Neuronal stem cell (in vitro differentiated cells): ENCODE data around the gene BCKDHB.

Experiments
- DNase-seq: peaks from one replicate; pipeline ENCODE4 v3.0.0-alpha.2; 2013; ENCODE audit warnings: low spot score
- H2AFZ ChIP-seq: one replicate; pipeline ENCODE4 v1.6.1; 2013; ENCODE audit warnings: mild to moderate bottlenecking, low read length, inconsistent platforms
- H2AK5ac ChIP-seq: 2 replicates; pipeline ENCODE4 v1.6.1; 2013; ENCODE audit warnings: low read depth, mild to moderate bottlenecking, inconsistent platforms, low read length, moderate library complexity, mixed read lengths
- H2BK120ac ChIP-seq: 2 replicates; pipeline ENCODE4 v1.6.1; 2013; ENCODE audit warnings: low read depth, mild to moderate bottlenecking, inconsistent platforms, low read length, moderate library complexity, mixed read lengths
- H2BK12ac ChIP-seq: one replicate; pipeline ENCODE4 v1.6.1; 2013; ENCODE audit warnings: low read length, inconsistent platforms
- H2BK15ac ChIP-seq: 2 replicates; pipeline ENCODE4 v1.6.1; 2013; ENCODE audit warnings: mild to moderate bottlenecking, low read length, inconsistent platforms, mixed read lengths
- H2BK5ac ChIP-seq: one replicate; pipeline ENCODE4 v1.6.1; 2013; ENCODE audit warnings: inconsistent platforms, mild to moderate bottlenecking, low read length, moderate library complexity
- H3K14ac ChIP-seq: one replicate; pipeline ENCODE4 v1.6.1; 2013; ENCODE audit warnings: low read length, inconsistent platforms
- H3K18ac ChIP-seq: 2 replicates; pipeline ENCODE4 v1.6.1; 2013; ENCODE audit warnings: low read length, inconsistent platforms
- H3K23ac ChIP-seq: 2 replicates; pipeline ENCODE4 v1.6.1; 2013; ENCODE audit warnings: low read depth, mild to moderate bottlenecking, mixed read lengths, low read length, inconsistent platforms; ENCODE audit not compliant: poor library complexity
- H3K27ac ChIP-seq: replicated peaks from 3 replicates; pipeline ENCODE4 v1.5.1; 2013; ENCODE audit warnings: low read length, inconsistent platforms
- H3K27me3 ChIP-seq, 3 experiments: 2 replicates each; pipeline ENCODE4 v1.6.1; 2013; ENCODE audit warnings: low read length in 3 of 3, mild to moderate bottlenecking in 2 of 3, inconsistent platforms in 1 of 3, low read depth in 1 of 3, mixed read lengths in 1 of 3, moderate library complexity in 1 of 3; ENCODE audit not compliant: control insufficient read depth in 3 of 3, insufficient read depth in 3 of 3
- H3K36me3 ChIP-seq, 2 donors: replicated peaks in 1 of 2; 2 replicates each; pipeline ENCODE4 v1.6.1; 2013; ENCODE audit warnings: low read length in 2 of 2; ENCODE audit not compliant: control insufficient read depth in 2 of 2, insufficient read depth in 2 of 2
- H3K4ac ChIP-seq: 2 replicates; pipeline ENCODE4 v1.6.1; 2013; ENCODE audit warnings: inconsistent platforms, mild to moderate bottlenecking, low read length, moderate library complexity
- H3K4me1 ChIP-seq, 2 donors: 1 replicate in 1 of 2; 2 replicates in 1 of 2; pipeline ENCODE4 v1.6.1; 2013; ENCODE audit warnings: low read length in 2 of 2, low read depth in 1 of 2; ENCODE audit not compliant: control insufficient read depth in 2 of 2, insufficient read depth in 1 of 2
- H3K4me2 ChIP-seq: one replicate; pipeline ENCODE4 v1.6.1; 2013; ENCODE audit warnings: mild to moderate bottlenecking, low read length, inconsistent platforms; ENCODE audit not compliant: insufficient read depth, poor library complexity, severe bottlenecking
- H3K4me3 ChIP-seq, 2 donors: 2 replicates each; pipeline ENCODE4 v1.5.1; 2013; ENCODE audit warnings: low read length in 2 of 2, mild to moderate bottlenecking in 2 of 2, inconsistent platforms in 1 of 2, moderate library complexity in 1 of 2
- H3K79me1 ChIP-seq: one replicate; pipeline ENCODE4 v1.6.1; 2013; ENCODE audit warnings: low read depth, mild to moderate bottlenecking, inconsistent platforms, low read length, moderate library complexity
- H3K9ac ChIP-seq: one replicate; pipeline ENCODE4 v1.6.1; 2013; ENCODE audit warnings: mild to moderate bottlenecking, low read depth, low read length, inconsistent platforms; ENCODE audit not compliant: poor library complexity
- H3K9me3 ChIP-seq, 2 donors: replicated peaks in 1 of 2; 2 replicates each; pipeline versions ENCODE3 to v1.6.1; 2013; ENCODE audit warnings: low read length in 2 of 2, mild to moderate bottlenecking in 2 of 2, inconsistent platforms in 1 of 2, low read depth in 1 of 2, mixed read lengths in 1 of 2, moderate library complexity in 1 of 2; ENCODE audit not compliant: control insufficient read depth in 2 of 2, insufficient read depth in 1 of 2
- H4K8ac ChIP-seq: one replicate; pipeline ENCODE4 v1.6.1; 2013; ENCODE audit warnings: low read depth, mild to moderate bottlenecking, inconsistent platforms, low read length, moderate library complexity
- H4K91ac ChIP-seq: one replicate; pipeline ENCODE4 v1.6.1; 2013; ENCODE audit warnings: low read length, low read depth, mild to moderate bottlenecking, inconsistent platforms; ENCODE audit not compliant: poor library complexity
- WGBS, 2 donors: extraction: QIAGEN DNeasy Blood & Tissue Kit; methylation state at CpG; one replicate each; pipeline ENCODE4 v1.1.7; 2013; ENCODE audit warnings: missing lambda C conversion rate in 2 of 2, mixed read lengths in 1 of 2; ENCODE audit not compliant: insufficient read length in 2 of 2, insufficient replicate concordance in 1 of 2; ENCODE audit errors: extremely low coverage in 2 of 2; 5-methylcytosine and 5-hydroxymethylcytosine counted together

BCKDHB gene

GRCh38 chr6:80134065-80134464, 27.6 kb downstream of the BCKDHB start:
- peaks cover 3 to 47% of the 10 kb centered on the region in 2 donors for H3K36me3 ChIP-seq
- no peak overlapping the region for H3K18ac ChIP-seq
- no peaks in the 10 kb centered on the region for H3K27me3 ChIP-seq
- no peak overlapping the region for H2BK120ac ChIP-seq
- H2BK12ac ChIP-seq, result no peak overlapping the region
- no peak overlapping the region for H3K23ac ChIP-seq
- H2BK5ac ChIP-seq, result no peak overlapping the region
- peaks cover 1 to 4% of the 10 kb centered on the region in 2 donors for H3K9me3 ChIP-seq
- no peak overlapping the region for H2AFZ ChIP-seq
- H2BK15ac ChIP-seq, result no peak overlapping the region
- H3K9ac ChIP-seq, result no peak overlapping the region
- H4K8ac ChIP-seq, result no peak overlapping the region
- H3K4ac ChIP-seq, result no peak overlapping the region
- DNase-seq, result no peak
- no peak overlapping the region for H4K91ac ChIP-seq
- H3K14ac ChIP-seq, result no peak overlapping the region
- no peaks in the 10 kb centered on the region for H3K4me1 ChIP-seq
- H3K4me2 ChIP-seq, result no peak overlapping the region
- H3K27ac ChIP-seq, result no peak overlapping the region
- no peak overlapping the region for H2AK5ac ChIP-seq
- no peak overlapping the region for H3K4me3 ChIP-seq
- no peaks in the 10 kb centered on the region for H3K79me1 ChIP-seq
- WGBS, 2 donors, result no CpG with 5 or more reads among the region's 1 CpG

- no peaks in the 10 kb centered on the region for H3K79me1 ChIP-seq
- no peak overlapping the region for H2BK15ac ChIP-seq
- no peak overlapping the region for H3K14ac ChIP-seq
- H3K27ac ChIP-seq, result no peak overlapping the region
- H2AFZ ChIP-seq, result no peak overlapping the region
- no peak overlapping the region for H3K23ac ChIP-seq
- H3K9ac ChIP-seq, result no peak overlapping the region
- H2BK5ac ChIP-seq, result no peak overlapping the region
- no peaks in the 10 kb centered on the region for H3K27me3 ChIP-seq
- peaks cover 2 to 9% of the 10 kb centered on the region in 2 donors for H3K36me3 ChIP-seq
- H3K9me3 ChIP-seq, result peaks cover 0 to 1% of the 10 kb centered on the region in 2 donors
- no peak overlapping the region for H2BK120ac ChIP-seq
- H3K4me3 ChIP-seq, result no peak overlapping the region
- peaks cover 0 to under 1% of the 10 kb centered on the region in 2 donors for H3K4me1 ChIP-seq
- H2BK12ac ChIP-seq, result no peak overlapping the region
- no peak overlapping the region for H2AK5ac ChIP-seq
- no peak overlapping the region for H4K91ac ChIP-seq
- no peak overlapping the region for H3K18ac ChIP-seq
- no CpG with 5 or more reads among the region's 1 CpG for WGBS, 2 donors
- H3K4me2 ChIP-seq, result no peak overlapping the region
- H4K8ac ChIP-seq, result no peak overlapping the region
- H3K4ac ChIP-seq, result no peak overlapping the region
- no peak for DNase-seq
Observed at GRCh38 chr6:80142586-80142985, 36.1 kb downstream of the BCKDHB start.

GRCh38 chr6:80143419-80143937, 37.0 kb downstream of the BCKDHB start:
- Histone ChIP-seq H4K91ac (no peak overlapping the region), H2AFZ (no peak overlapping the region), H3K4me1 (peaks cover 0 to 1% of the 10 kb centered on the region in 2 donors), H2AK5ac (no peak overlapping the region), H3K27me3 (no peaks in the 10 kb centered on the region), H3K9me3 (no peaks in the 10 kb centered on the region), H2BK15ac (no peak overlapping the region), H4K8ac (no peak overlapping the region), H3K18ac (no peak overlapping the region), H3K4ac (no peak overlapping the region), H3K4me2 (no peak overlapping the region), H2BK120ac (no peak overlapping the region), H3K27ac (no peak overlapping the region), H3K79me1 (no peaks in the 10 kb centered on the region), H3K36me3 (peaks cover 2 to 9% of the 10 kb centered on the region in 2 donors), H3K4me3 (no peak overlapping the region), H3K9ac (no peak overlapping the region), H3K14ac (no peak overlapping the region), H2BK12ac (no peak overlapping the region), H3K23ac (no peak overlapping the region), H2BK5ac (no peak overlapping the region)
- no CpG with 5 or more reads among the region's 3 CpGs for WGBS, 2 donors
- no peak for DNase-seq

- Histone ChIP-seq H4K8ac (no peak overlapping the region), H3K27ac (no peak overlapping the region), H2BK120ac (no peak overlapping the region), H3K36me3 (peaks cover 2 to 9% of the 10 kb centered on the region in 2 donors), H3K79me1 (no peaks in the 10 kb centered on the region), H3K4me1 (peaks cover 0 to 1% of the 10 kb centered on the region in 2 donors), H2BK15ac (no peak overlapping the region), H3K9me3 (no peaks in the 10 kb centered on the region), H3K9ac (no peak overlapping the region), H2AK5ac (no peak overlapping the region), H4K91ac (no peak overlapping the region), H3K18ac (no peak overlapping the region), H3K4me2 (no peak overlapping the region), H3K4me3 (no peak overlapping the region), H2BK12ac (no peak overlapping the region), H3K4ac (no peak overlapping the region), H3K23ac (no peak overlapping the region), H3K14ac (no peak overlapping the region), H2BK5ac (no peak overlapping the region), H3K27me3 (no peaks in the 10 kb centered on the region), H2AFZ (no peak overlapping the region)
- no CpG with 5 or more reads among the region's 4 CpGs for WGBS, 2 donors
- no peak for DNase-seq
Observed at GRCh38 chr6:80144753-80145315, 38.4 kb downstream of the BCKDHB start.
